Astrocyte (in vitro differentiated cells and primary cell): ENCODE measurements around the gene UBE2F. TPM values are rescaled to one million over a fixed set of nuclear protein-coding genes. Genes with fewer than 3 reads are reported as not detected.
"Not testable (repeated sequence)": the region's sequence is repeated elsewhere in the genome, so short reads cannot be mapped to it uniquely, and the experiment has no call there.

Experiments used
- DNase-seq: peaks from one replicate; pipeline ENCODE4 v3.0.0-alpha.2; 2010; ENCODE audit warnings: low read depth
- FAIRE-seq: peaks from 2 replicates; lab custom pipeline; 2011; peaks lifted over from hg19 to GRCh38; lab: Jason Lieb, UNC
- H2AFZ ChIP-seq: 2 replicates; pipeline ENCODE4 v1.6.0; 2012; ENCODE audit warnings: low read depth, low read length, inconsistent platforms
- H3K27ac ChIP-seq: 2 replicates; pipeline ENCODE4 v1.5.1; 2011; ENCODE audit warnings: low read depth, low read length, inconsistent platforms
- H3K27me3 ChIP-seq: 2 replicates; pipeline ENCODE4 v1.6.0; 2011; ENCODE audit warnings: low read length, inconsistent platforms; ENCODE audit not compliant: insufficient read depth
- H3K36me3 ChIP-seq: 2 replicates; pipeline ENCODE4 v1.5.1; 2011; ENCODE audit warnings: low read length, inconsistent platforms; ENCODE audit not compliant: insufficient read depth
- H3K4me1 ChIP-seq: 2 replicates; pipeline ENCODE4 v1.5.1; 2011; ENCODE audit warnings: low read length, inconsistent platforms; ENCODE audit not compliant: insufficient read depth
- H3K4me2 ChIP-seq: 2 replicates; pipeline ENCODE4 v1.6.0; 2012; ENCODE audit warnings: low read length, inconsistent platforms
- H3K4me3 ChIP-seq: 2 replicates; pipeline ENCODE4 v1.5.1; 2011; ENCODE audit warnings: low read depth, mild to moderate bottlenecking, low read length, inconsistent platforms; ENCODE audit not compliant: insufficient read depth
- H3K79me2 ChIP-seq: 2 replicates; pipeline ENCODE4 v1.6.0; 2012; ENCODE audit warnings: mild to moderate bottlenecking, low read length, inconsistent platforms; ENCODE audit not compliant: insufficient read depth
- H3K9ac ChIP-seq: 2 replicates; pipeline ENCODE4 v1.6.0; 2012; ENCODE audit warnings: mild to moderate bottlenecking, low read length, inconsistent platforms
- H3K9me3 ChIP-seq: 2 replicates; pipeline ENCODE4 v1.5.1; 2012; ENCODE audit warnings: low read depth, mild to moderate bottlenecking, low read length, inconsistent platforms; ENCODE audit not compliant: insufficient read depth
- H4K20me1 ChIP-seq: 2 replicates; pipeline ENCODE4 v1.6.0; 2012; ENCODE audit warnings: low read length, inconsistent platforms; ENCODE audit not compliant: insufficient read depth
- H3K27ac Mint-ChIP-seq: one replicate; pipeline ENCODE4 v1.8.0; 2021; ENCODE audit warnings: mild to moderate bottlenecking, mixed read lengths; ENCODE audit not compliant: unreplicated experiment
- H3K27me3 Mint-ChIP-seq: one replicate; pipeline ENCODE4 v1.8.0; 2021; ENCODE audit warnings: low read depth, mixed read lengths; ENCODE audit not compliant: unreplicated experiment
- H3K36me3 Mint-ChIP-seq: one replicate; pipeline ENCODE4 v1.8.0; 2021; ENCODE audit warnings: low read depth, mixed read lengths; ENCODE audit not compliant: unreplicated experiment
- H3K4me1 Mint-ChIP-seq: one replicate; pipeline ENCODE4 v1.8.0; 2021; ENCODE audit warnings: low read depth, mixed read lengths; ENCODE audit not compliant: unreplicated experiment
- H3K4me3 Mint-ChIP-seq: one replicate; pipeline ENCODE4 v1.8.0; 2021; ENCODE audit warnings: mild to moderate bottlenecking, moderate library complexity, mixed read lengths; ENCODE audit not compliant: unreplicated experiment
- H3K9me3 Mint-ChIP-seq: one replicate; pipeline ENCODE4 v1.8.0; 2021; ENCODE audit warnings: mild to moderate bottlenecking, mixed read lengths; ENCODE audit not compliant: unreplicated experiment
- CTCF ChIP-seq: IDR thresholded peaks from 2 replicates; pipeline ENCODE4 v1.5.1; 2011; ENCODE audit warnings: low read depth, mild to moderate bottlenecking, inconsistent platforms, low read length, moderate library complexity; ENCODE audit not compliant: insufficient read depth
- EZH2 ChIP-seq: IDR thresholded peaks from 2 replicates; pipeline ENCODE4 v1.6.1; 2012; ENCODE audit warnings: mild to moderate bottlenecking, low read length, inconsistent platforms; ENCODE audit not compliant: insufficient read depth
- total RNA-seq: library from RNA; stranded (reverse); gene quantifications from 2 replicates; pipeline ENCODE4 v1.2.1, GENCODE V29; 2021

The UBE2F gene
- total RNA-seq, 1 donor from 2014 or later, result 67.1 TPM

GRCh38 chr2:238064376-238064775 lies 97.6 kb downstream of the UBE2F start:
- FAIRE-seq, result no peak
- no peak overlapping the region for H2AFZ ChIP-seq
- TF ChIP-seq EZH2, result no peak
- TF ChIP-seq CTCF, result no peak
- H3K9me3 ChIP-seq, result no peaks in the 10 kb centered on the region
- Mint-ChIP-seq H3K4me1 (peaks cover 6% of the 10 kb centered on the region), H3K27ac (no peak overlapping the region), H3K27me3 (no peaks in the 10 kb centered on the region), H3K36me3 (peaks cover 9% of the 10 kb centered on the region), H3K9me3 (peaks cover 2% of the 10 kb centered on the region), H3K4me3 (no peak overlapping the region)
- peaks cover 10% of the 10 kb centered on the region for H3K4me1 ChIP-seq
- no peak overlapping the region for H3K4me3 ChIP-seq
- DNase-seq, result no peak
- no peaks in the 10 kb centered on the region for H3K27me3 ChIP-seq
- H3K79me2 ChIP-seq, result no peaks in the 10 kb centered on the region
- H4K20me1 ChIP-seq, result no peaks in the 10 kb centered on the region
- H3K9ac ChIP-seq, result no peak overlapping the region
- H3K36me3 ChIP-seq, result peaks cover 2% of the 10 kb centered on the region
- no peak overlapping the region for H3K27ac ChIP-seq
- no peak overlapping the region for H3K4me2 ChIP-seq

GRCh38 chr2:238065071-238065846 lies 98.4 kb downstream of the UBE2F start:
- Histone ChIP-seq H3K4me2 (no peak overlapping the region), H3K4me1 (peaks cover 6% of the 10 kb centered on the region), H3K9ac (no peak overlapping the region), H3K4me3 (no peak overlapping the region), H3K79me2 (no peaks in the 10 kb centered on the region), H3K9me3 (no peaks in the 10 kb centered on the region), H3K27ac (no peak overlapping the region), H3K36me3 (peaks cover 2% of the 10 kb centered on the region), H3K27me3 (no peaks in the 10 kb centered on the region), H4K20me1 (no peaks in the 10 kb centered on the region), H2AFZ (no peak overlapping the region)
- Mint-ChIP-seq H3K36me3 (peaks cover 12% of the 10 kb centered on the region), H3K27ac (no peak overlapping the region), H3K4me3 (no peak overlapping the region), H3K9me3 (no peaks in the 10 kb centered on the region), H3K4me1 (peaks cover 6% of the 10 kb centered on the region), H3K27me3 (no peaks in the 10 kb centered on the region)
- no peak for DNase-seq
- FAIRE-seq, result no peak
- TF ChIP-seq EZH2 (no peak), CTCF (no peak)

- Mint-ChIP-seq H3K27me3 (no peaks in the 10 kb centered on the region), H3K27ac (no peak overlapping the region), H3K4me1 (peaks cover 6% of the 10 kb centered on the region), H3K36me3 (peaks cover 12% of the 10 kb centered on the region), H3K4me3 (no peak overlapping the region), H3K9me3 (no peaks in the 10 kb centered on the region)
- no peak for FAIRE-seq
- Histone ChIP-seq H3K79me2 (no peaks in the 10 kb centered on the region), H3K36me3 (peaks cover 2% of the 10 kb centered on the region), H3K9me3 (no peaks in the 10 kb centered on the region), H4K20me1 (no peaks in the 10 kb centered on the region), H2AFZ (no peak overlapping the region), H3K4me3 (no peak overlapping the region), H3K4me1 (peaks cover 6% of the 10 kb centered on the region), H3K9ac (no peak overlapping the region), H3K27ac (no peak overlapping the region), H3K4me2 (no peak overlapping the region), H3K27me3 (no peaks in the 10 kb centered on the region)
- no peak for DNase-seq
- TF ChIP-seq EZH2 (no peak), CTCF (no peak)
Measured at GRCh38 chr2:238066218-238066617, 99.4 kb downstream of the UBE2F start.

GRCh38 chr2:238066718-238067117 lies 99.9 kb downstream of the UBE2F start:
- not testable (repeated sequence) for H4K20me1 ChIP-seq, H3K27me3 Mint-ChIP-seq, H3K4me2 ChIP-seq, H3K27me3 ChIP-seq, DNase-seq, H3K36me3 ChIP-seq, H3K27ac Mint-ChIP-seq, H3K4me1 Mint-ChIP-seq, H3K79me2 ChIP-seq, H3K27ac ChIP-seq, H3K4me1 ChIP-seq, H3K9ac ChIP-seq, H2AFZ ChIP-seq, H3K4me3 Mint-ChIP-seq, H3K9me3 ChIP-seq, H3K4me3 ChIP-seq, FAIRE-seq, H3K9me3 Mint-ChIP-seq
- H3K36me3 Mint-ChIP-seq, result peaks cover 15% of the 10 kb centered on the region
